HepG2 (cell line): ENCODE data around the gene ARFGEF2. TPM values are rescaled to one million over a fixed set of nuclear protein-coding genes. Genes with fewer than 3 reads are reported as not detected.

Source experiments
- DMAP1 ChIP-seq: IDR thresholded peaks from 2 replicates; pipeline ENCODE4 v1.6.1; 2016
- ETS1 ChIP-seq: sonication (generic); formaldehyde crosslinking; IDR thresholded peaks from 2 replicates; pipeline ENCODE4 v1.4.0; 2020; ENCODE audit warnings: missing genetic modification reagents
- FLYWCH1 ChIP-seq: sonication (generic); formaldehyde crosslinking; IDR thresholded peaks from 2 replicates; pipeline ENCODE4 v1.8.1; 2023; ENCODE audit warnings: mild to moderate bottlenecking, missing genetic modification reagents
- IRX3 ChIP-seq: sonication (generic); formaldehyde crosslinking; IDR thresholded peaks from 2 replicates; pipeline ENCODE4 v1.8.1; 2023; ENCODE audit warnings: mild to moderate bottlenecking, low read depth, missing genetic modification reagents, borderline replicate concordance
- NBN ChIP-seq: fragments of 450-650 bp; conservative IDR thresholded peaks from 2 replicates; pipeline ENCODE4 v1.6.1; 2017
- NFIC ChIP-seq: IDR thresholded peaks from 2 replicates; pipeline ENCODE4 v1.6.1; 2012; ENCODE audit warnings: mild to moderate bottlenecking, low read length, inconsistent platforms
- RELA ChIP-seq: sonication (generic); formaldehyde crosslinking; IDR thresholded peaks from 2 replicates; pipeline ENCODE4 v1.4.0; 2020; ENCODE audit warnings: missing genetic modification reagents
- REPIN1 ChIP-seq: sonication (generic); formaldehyde crosslinking; IDR thresholded peaks from 2 replicates; pipeline ENCODE4 v1.8.0; 2022; ENCODE audit warnings: missing genetic modification reagents, low read depth, mild to moderate bottlenecking, borderline replicate concordance
- RXRA ChIP-seq: sonication (generic); formaldehyde crosslinking; IDR thresholded peaks from 2 replicates; pipeline ENCODE4 v1.5.1; 2020; ENCODE audit warnings: missing genetic modification reagents
- SNAPC2 ChIP-seq: sonication (generic); formaldehyde crosslinking; IDR thresholded peaks from 2 replicates; pipeline ENCODE4 v1.8.1; 2022; ENCODE audit warnings: mild to moderate bottlenecking, missing genetic modification reagents
- TCF7 ChIP-seq: sonication (generic); IDR thresholded peaks from 2 replicates; pipeline ENCODE4 v1.6.1; 2016; ENCODE audit warnings: antibody characterized with exemption, low read depth
- TGIF2 ChIP-seq: IDR thresholded peaks from 2 replicates; pipeline ENCODE4 v1.6.1; 2016; ENCODE audit warnings: control low read depth, missing compliant biosample characterization
- THAP9 ChIP-seq: sonication (generic); formaldehyde crosslinking; IDR thresholded peaks from 2 replicates; pipeline ENCODE4; 2020; ENCODE audit warnings: missing genetic modification reagents, mild to moderate bottlenecking, borderline replicate concordance
- ZMYM3 ChIP-seq: sonication (generic); formaldehyde crosslinking; IDR thresholded peaks from 2 replicates; pipeline ENCODE4 v1.5.1; 2020; ENCODE audit warnings: mild to moderate bottlenecking, missing genetic modification reagents
- ZNF281 ChIP-seq: sonication (generic); formaldehyde crosslinking; IDR thresholded peaks from 2 replicates; pipeline ENCODE4 v1.4.0; 2020; ENCODE audit warnings: missing genetic modification reagents, borderline replicate concordance
- ZNF724P ChIP-seq: sonication (generic); formaldehyde crosslinking; IDR thresholded peaks from 2 replicates; pipeline ENCODE4 v1.8.0; 2022; ENCODE audit warnings: missing genetic modification reagents, borderline replicate concordance
- ZNF746 ChIP-seq: sonication (generic); formaldehyde crosslinking; IDR thresholded peaks from 2 replicates; pipeline ENCODE4 v1.8.0; 2022; ENCODE audit warnings: mild to moderate bottlenecking, missing genetic modification reagents
- polyA plus RNA-seq, 8 experiments: library from polyadenylated mRNA; depleted of rRNA in 3 of 8; stranded (reverse) in 7 of 8; unstranded in 1 of 8; fragments of >200 nt; fragmentation: Illumina TruSeq in 4 of 8; extraction: Trizol in 4 of 8; gene quantifications; 2 replicates each; pipeline versions ENCODE4 v1.2.1 to v1.2.3, GENCODE V29; 2011 to 2016; ENCODE audit warnings: low read depth in 4 of 8, missing spikeins in 1 of 8, mixed read lengths in 1 of 8; ENCODE audit not compliant: insufficient read depth in 1 of 8
- total RNA-seq, 5 experiments: library from RNA; depleted of rRNA; stranded (reverse); fragments of >200 nt; fragmentation: Illumina TruSeq; extraction: Trizol; gene quantifications; 2 replicates each; pipeline ENCODE4 v1.2.3, GENCODE V29; 2016; ENCODE audit warnings: low read depth in 1 of 5
- TF ChIP-seq, protein P1 (sequence below): sonication (generic); formaldehyde crosslinking; IDR thresholded peaks from 2 replicates; pipeline ENCODE4 v1.5.0; 2020; ENCODE audit warnings: mild to moderate bottlenecking, missing genetic modification reagents
- TF ChIP-seq, protein P2 (sequence below): IDR thresholded peaks from 2 replicates; pipeline ENCODE4 v1.6.1; 2012; ENCODE audit warnings: low read depth, low read length, improper control_type of control experiment

The ARFGEF2 gene
- total and polyA plus RNA-seq, 2 of the 13 experiments (the other 11 are each of a cell fraction or from before 2014, with no cell fraction given), result 44.0 to 60.8 TPM

DNA sequence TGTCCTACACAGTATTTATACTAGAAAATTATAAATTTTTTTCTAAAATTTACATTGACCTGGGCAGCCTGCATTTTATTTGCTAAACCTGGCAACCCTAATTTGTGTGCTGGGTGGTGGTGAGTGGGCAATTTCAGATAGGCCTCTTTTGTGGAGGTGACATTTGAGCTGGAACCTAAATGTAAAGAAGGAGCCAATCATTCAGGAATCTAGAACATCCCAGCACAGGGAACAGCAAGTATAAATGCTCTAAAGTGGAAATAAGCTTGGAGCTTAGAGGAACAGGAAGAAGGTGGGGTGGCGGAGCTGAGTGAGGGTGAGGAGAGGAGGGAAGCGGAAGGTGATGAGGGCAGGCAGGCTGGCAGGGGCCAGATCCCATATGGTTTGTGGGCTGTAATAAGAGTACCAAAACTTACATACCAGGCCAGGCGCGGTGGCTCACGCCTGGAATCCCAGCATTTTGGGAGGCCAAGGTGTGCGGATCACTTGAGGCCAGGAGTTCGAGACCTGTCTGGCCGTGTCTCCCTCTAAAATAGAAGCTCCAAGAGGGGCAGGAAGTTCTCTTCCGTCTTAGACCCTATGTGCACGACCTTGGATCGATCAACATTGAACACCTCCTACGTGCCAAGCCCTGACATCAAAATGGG, 124.1 kb downstream of the ARFGEF2 start (continued):
- TF ChIP-seq ZNF281 (no peak), NFIC (no peak), FLYWCH1 (no peak), TGIF2 (CRISPR knock-in tag) (no peak), ETS1 (no peak), ZNF724P (CRISPR knock-in tag) (0 out of 2 replicates have a peak, but pooled peaks have one; percentile 44), RXRA (CRISPR knock-in tag) (no peak), ZNF746 (CRISPR knock-in tag) (peak; percentile 17; the same call in 1 of the 2 replicates), ZMYM3 (CRISPR knock-in tag) (peak; percentile 83), RELA (CRISPR knock-in tag) (no peak), REPIN1 (CRISPR knock-in tag) (no peak), SNAPC2 (CRISPR knock-in tag) (no peak), THAP9 (CRISPR knock-in tag) (no peak), NBN (no peak), IRX3 (CRISPR knock-in tag) (peak; percentile 56; the same call in 1 of the 2 replicates), DMAP1 (CRISPR knock-in tag) (0 out of 2 replicates have a peak, but pooled peaks have one; percentile 12), TCF7 (no peak)
- TF ChIP-seq, protein P1, sequence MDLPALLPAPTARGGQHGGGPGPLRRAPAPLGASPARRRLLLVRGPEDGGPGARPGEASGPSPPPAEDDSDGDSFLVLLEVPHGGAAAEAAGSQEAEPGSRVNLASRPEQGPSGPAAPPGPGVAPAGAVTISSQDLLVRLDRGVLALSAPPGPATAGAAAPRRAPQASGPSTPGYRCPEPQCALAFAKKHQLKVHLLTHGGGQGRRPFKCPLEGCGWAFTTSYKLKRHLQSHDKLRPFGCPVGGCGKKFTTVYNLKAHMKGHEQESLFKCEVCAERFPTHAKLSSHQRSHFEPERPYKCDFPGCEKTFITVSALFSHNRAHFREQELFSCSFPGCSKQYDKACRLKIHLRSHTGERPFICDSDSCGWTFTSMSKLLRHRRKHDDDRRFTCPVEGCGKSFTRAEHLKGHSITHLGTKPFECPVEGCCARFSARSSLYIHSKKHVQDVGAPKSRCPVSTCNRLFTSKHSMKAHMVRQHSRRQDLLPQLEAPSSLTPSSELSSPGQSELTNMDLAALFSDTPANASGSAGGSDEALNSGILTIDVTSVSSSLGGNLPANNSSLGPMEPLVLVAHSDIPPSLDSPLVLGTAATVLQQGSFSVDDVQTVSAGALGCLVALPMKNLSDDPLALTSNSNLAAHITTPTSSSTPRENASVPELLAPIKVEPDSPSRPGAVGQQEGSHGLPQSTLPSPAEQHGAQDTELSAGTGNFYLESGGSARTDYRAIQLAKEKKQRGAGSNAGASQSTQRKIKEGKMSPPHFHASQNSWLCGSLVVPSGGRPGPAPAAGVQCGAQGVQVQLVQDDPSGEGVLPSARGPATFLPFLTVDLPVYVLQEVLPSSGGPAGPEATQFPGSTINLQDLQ (CRISPR knock-in tag), result no peak
- TF ChIP-seq, protein P2, sequence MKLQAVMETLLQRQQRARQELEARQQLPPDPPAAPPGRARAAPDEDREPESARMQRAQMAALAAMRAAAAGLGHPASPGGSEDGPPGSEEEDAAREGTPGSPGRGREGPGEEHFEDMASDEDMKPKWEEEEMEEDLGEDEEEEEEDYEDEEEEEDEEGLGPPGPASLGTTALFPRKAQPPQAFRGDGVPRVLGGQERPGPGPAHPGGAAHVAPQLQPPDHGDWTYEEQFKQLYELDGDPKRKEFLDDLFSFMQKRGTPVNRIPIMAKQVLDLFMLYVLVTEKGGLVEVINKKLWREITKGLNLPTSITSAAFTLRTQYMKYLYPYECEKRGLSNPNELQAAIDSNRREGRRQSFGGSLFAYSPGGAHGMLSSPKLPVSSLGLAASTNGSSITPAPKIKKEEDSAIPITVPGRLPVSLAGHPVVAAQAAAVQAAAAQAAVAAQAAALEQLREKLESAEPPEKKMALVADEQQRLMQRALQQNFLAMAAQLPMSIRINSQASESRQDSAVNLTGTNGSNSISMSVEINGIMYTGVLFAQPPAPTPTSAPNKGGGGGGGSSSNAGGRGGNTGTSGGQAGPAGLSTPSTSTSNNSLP, result no peak
